ENCODE measurements around the gene DIP2C. TPM values are rescaled to one million over a fixed set of nuclear protein-coding genes. Genes with fewer than 3 reads are reported as not detected.
"Not testable (repeated sequence)": the region's sequence is repeated elsewhere in the genome, so short reads cannot be mapped to it uniquely, and the experiment has no call there.

The DIP2C gene
- total RNA-seq, 1 experiment from 2014 or later, result 5.3 TPM

DNA sequence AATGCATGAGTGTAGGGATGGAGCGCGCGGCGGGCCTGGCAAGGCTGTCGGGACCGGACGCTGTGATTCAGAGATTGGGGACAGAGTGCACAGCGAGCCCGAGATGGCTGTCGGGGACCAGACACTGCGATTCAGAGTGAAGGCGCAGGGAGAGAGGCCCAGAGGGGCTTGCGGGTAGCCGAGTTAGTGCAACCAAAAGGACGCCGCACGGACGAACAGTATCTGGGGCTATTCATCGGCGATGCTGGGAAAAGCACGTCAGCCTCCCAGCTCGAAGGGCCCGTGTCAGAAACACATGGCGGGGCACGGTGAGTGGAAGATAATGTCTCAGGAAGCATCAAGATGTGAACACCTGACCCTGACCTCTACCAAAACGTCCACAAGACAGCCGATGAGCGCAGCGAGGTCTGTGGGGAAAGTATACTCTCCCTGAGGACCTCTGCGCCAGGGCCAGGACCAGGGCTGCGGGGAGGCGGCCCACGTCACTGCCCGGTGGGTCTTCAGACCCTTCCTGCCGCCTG is 338.4 kb downstream of the DIP2C start:
- no peak for DNase-seq (ENCODE audit: extremely low read depth, low read depth)

DNA sequence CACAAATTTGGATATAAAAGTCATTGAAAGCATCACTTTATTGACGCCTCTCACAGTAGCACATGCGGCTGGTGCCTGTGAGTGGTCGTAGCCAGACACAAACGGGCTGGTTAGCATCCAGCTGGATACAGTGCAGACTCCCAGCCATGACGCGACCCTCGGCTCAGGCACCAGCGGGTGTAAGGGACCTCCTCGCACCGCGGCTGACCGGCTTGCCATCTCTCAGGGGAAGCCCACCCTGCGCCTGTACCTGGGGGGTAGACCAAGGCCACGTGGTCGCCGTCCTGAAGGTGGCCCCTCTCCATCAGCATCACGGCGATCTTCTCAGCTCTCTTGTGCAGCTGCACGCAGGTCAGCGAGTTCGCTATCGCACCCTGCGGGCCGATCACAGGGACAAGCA is 340.4 kb downstream of the DIP2C start:
- no peak for DNase-seq (ENCODE audit: extremely low read depth, low read depth)

DNA sequence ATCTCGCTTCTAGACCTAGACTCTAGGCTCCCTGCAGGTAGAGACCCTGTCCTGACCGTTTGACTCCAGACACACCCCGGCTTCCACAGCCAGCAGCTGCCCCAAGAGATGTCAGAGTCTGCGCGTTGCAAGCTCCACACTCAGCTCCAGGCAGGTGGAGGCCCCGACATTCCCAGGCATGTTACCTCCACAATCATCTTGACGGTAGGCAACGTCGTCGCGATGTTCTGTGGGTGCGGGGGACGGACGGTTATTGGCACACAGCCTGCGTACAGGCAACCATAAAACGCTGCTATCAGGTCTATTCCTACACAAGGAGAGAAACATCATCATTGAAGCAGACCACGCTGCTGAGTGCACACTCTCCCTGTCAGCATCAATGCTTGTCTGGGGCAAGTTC is 341.0 kb downstream of the DIP2C start:
- DNase-seq (ENCODE audit: extremely low read depth, low read depth), result no peak

GRCh38 chr10:347774-348173 is 341.7 kb downstream of the DIP2C start:
- not testable (repeated sequence) for DNase-seq (ENCODE audit: extremely low read depth, low read depth)

GRCh38 chr10:347190-347589 is 342.3 kb downstream of the DIP2C start:
- not testable (repeated sequence) for DNase-seq (ENCODE audit: extremely low read depth, low read depth)

- no peak for DNase-seq (ENCODE audit: extremely low read depth, low read depth)
Observed at GRCh38 chr10:344582-345200, 344.8 kb downstream of the DIP2C start.

DNA sequence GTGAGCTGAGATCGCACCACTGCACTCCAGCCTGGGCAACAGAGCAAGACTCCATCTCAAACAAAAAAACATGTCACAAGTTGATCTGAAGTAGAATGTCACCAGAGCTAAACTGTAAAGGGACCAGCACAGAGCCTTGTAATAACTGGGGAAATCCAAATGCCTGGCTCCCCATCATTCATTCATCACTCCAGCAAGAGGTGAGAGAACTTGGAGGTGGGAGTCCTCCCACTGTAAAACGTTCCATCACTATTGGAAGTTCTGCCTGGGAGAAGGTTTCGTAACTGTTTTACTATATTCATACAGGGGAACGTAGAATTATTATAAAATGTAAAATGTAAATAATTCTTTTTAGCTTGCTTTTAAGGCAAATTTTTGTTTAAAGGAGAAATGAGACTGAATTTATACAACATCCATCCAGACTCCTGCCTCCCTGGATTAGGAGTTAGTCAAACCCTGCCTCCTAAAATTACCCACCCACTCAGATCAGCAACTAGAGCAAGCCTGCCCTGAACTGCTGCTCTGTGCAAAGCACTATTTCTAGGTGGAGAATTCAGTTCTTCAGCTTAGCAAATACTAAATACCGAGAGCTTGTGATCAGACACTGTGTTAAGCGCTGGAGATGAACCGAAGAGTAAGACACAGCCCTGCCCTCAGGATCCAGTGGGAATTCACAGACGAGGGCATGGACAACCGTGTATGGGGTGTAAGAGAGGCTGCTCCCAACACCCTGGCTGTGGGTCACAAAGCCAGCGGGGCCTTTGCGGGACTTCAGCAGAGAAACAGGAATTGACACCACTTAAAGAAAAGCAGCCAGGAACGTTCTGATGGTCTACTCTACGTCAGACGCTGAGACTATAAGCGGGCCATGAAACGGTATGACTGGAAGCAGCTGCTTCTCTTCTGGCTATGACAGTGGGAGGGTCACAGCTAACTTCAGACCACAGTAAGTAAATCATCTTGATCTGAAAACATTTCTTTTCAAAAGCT is 345.9 kb downstream of the DIP2C start:
- DNase-seq (ENCODE audit: extremely low read depth, low read depth), result no peak

- no peak for DNase-seq (ENCODE audit: extremely low read depth, low read depth)
Observed at GRCh38 chr10:341081-341740, 348.3 kb downstream of the DIP2C start.

DNA sequence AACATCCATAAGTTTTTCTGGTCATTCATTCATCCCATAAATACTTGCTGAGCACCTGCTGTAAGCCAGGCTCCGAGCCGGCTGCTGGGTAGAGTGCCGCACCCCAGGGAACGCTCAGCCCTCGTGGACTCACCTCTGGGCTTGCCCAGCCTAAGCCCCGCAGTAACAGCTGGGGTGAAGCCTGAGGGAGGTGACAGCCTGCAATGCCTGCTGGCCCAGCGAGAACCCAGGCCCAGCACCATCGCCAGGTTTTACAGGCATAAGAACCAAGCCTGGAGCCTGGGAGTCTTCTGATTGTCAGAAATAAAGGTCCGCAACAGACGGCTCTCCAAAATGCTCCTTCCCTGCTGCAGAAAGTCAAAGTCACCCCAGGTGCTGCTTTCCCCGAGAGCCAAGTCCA is 348.8 kb downstream of the DIP2C start:
- no peak for DNase-seq (ENCODE audit: extremely low read depth, low read depth)

- no peak for DNase-seq (ENCODE audit: extremely low read depth, low read depth)
Observed at GRCh38 chr10:339038-339391, 350.5 kb downstream of the DIP2C start.

GRCh38 chr10:338171-339037 is 351.1 kb downstream of the DIP2C start:
- no peak for DNase-seq (ENCODE audit: extremely low read depth, low read depth)

- DNase-seq (ENCODE audit: extremely low read depth, low read depth), result no peak
Observed at GRCh38 chr10:336247-336646, 353.2 kb downstream of the DIP2C start.

DNA sequence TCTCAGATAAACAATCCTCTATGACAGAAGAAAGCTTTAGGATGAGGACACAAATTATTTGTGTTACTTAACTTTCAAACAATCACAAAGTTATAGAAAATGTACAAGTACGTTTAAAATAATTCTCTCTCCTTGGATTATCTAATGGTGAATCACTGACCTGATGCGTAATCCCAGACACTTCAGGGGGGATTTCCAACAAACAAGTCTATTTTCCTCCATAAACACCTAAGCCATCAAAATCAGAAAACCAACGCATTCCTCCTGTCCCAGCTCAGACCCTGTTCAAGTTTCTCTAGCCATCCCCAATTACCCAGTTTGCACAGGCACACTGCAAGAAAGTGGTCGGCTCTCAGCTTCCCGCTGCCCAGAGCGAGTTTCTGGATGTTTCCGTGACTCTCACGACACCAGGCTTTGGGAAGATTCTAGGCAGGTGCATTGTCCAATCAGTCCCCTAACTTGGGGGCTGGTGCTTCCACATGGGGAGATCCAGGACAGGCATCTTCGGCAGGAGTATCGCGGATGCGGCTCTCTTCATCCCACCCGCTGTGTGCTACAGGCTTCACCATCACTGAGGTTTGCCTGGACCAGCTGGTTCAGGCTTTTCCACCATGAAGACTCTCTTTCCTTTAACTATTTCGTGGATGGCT is 354.2 kb downstream of the DIP2C start:
- DNase-seq (ENCODE audit: extremely low read depth, low read depth), result no peak

- DNase-seq (ENCODE audit: extremely low read depth, low read depth), result no peak
Observed at GRCh38 chr10:331186-331585, 358.3 kb downstream of the DIP2C start.

DNA sequence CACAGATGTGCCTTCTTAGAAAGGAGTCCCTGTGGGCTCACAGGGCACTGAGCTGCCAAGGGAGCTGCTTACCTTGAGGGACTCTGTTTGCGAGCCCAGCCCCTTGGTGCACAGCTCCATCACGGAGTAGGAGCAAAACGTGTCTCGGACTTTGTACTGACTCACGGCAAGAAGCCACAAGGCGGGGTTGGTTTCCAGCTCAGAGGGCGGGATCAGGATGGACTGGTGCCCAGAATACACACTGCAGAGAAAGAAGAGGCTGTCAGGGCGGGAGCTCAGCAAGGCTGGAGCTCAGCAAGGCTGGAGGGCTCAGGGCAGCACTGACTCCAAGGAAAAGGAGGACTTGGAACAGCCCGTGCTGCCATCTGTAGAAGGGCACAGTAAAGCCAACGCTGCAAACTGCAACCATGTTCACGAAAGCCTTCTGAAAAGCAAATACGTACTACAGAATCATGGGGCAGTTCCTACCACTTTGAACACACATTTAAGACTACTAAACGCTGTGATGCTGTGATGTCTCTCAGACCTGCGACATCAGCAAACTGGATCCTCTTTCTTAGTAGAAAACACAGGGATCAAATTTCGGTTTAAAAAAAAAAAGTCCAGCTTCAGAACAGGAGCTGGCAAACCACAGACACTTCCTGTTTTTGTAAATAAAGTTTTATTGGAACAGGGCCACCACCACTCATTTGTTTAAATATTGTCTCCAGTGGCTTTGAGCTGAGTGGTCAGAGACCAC is 359.9 kb downstream of the DIP2C start:
- peak; percentile 72 for DNase-seq (ENCODE audit: extremely low read depth, low read depth)

DNA sequence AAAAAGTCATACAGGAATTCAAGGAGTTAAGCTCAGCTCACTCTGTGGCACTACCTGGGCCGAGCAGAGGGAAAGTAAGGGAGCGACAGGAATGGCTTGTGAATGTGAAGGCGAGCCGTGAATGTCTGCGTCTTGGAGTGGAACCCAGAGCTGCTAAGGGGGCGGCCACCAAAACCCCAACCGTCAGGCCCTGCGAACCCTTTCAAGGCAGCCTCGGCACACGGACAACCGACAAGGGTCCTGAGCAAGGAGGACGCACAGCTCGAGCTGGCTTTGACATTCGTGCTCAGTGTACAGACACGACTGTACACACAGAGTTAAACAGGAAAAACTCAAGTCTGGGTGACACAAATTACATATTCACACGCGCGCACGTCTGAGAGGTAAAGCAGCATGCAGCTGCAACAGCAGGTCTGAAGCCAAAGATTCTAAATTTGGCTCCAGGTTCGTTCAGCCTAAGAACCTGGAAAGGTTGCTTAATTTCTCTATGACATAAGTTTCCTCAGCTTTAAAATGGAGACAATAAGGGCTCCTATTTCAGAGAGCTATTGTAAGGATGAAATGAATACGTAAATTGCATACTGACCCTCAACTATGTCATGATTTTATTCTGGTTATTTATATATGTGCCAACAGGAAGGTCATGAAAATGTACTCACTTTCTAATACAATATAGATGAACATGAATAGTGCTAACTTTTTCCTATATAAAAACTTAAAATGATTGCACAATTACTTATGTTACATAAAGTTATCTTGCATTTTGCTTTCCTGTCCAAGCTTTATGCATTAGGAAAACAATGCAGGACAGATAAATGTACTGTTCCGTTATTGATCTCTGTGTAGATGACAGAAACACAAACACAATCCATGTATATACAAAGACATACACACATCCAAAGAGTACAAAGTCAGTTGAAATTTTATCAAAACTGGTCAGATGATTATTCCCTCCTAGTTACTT is 361.3 kb downstream of the DIP2C start:
- no peak for DNase-seq (ENCODE audit: extremely low read depth, low read depth)

DNA sequence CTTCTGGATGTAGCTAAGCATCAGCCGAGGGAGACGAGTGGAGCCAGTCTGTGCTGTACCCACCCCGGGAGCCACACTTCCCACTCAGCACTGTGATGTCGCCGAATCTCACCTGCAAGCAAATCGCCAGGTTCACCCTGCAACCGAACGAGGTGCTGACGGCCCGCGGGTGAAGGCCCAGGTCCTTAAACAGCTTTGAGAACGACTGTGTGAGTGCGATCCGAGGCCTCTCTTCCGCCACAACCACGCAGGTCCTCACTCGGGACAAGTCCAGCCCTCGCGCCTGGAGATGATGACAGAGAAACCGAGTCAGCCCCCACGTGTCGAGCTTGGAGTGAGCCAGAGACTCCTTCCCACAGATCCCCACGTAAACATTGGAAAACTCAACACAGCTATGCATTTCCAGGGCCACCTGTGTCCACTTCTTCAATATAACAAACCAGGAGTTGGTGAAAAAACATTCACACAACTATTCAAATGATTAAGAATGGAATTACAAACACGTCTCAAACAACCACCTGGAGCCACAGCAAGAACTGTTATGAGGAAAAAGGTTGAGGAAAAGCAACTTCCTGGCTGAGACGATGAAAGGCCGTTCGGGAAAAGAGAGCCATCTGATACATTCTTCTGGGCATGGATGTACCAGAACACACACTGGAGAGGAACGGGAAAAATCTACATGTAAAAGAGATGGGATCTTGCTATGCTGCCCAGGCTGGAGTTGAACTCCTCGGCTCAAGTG is 362.4 kb downstream of the DIP2C start:
- no peak for DNase-seq (ENCODE audit: extremely low read depth, low read depth)
